GM21528 (cell line): ENCODE results near the gene SLC25A10.
"Not testable (repeated sequence)": the region's sequence is repeated elsewhere in the genome, so short reads cannot be mapped to it uniquely, and the experiment has no call there.

Experiments
- ATAC-seq: cut with Tn5 transposase; IDR thresholded peaks from one replicate; pipeline ENCODE4 v1.9.1; 2021; ENCODE audit warnings: mild to moderate bottlenecking, moderate library complexity; ENCODE audit not compliant: unreplicated experiment, low FRiP score

The SLC25A10 gene

DNA sequence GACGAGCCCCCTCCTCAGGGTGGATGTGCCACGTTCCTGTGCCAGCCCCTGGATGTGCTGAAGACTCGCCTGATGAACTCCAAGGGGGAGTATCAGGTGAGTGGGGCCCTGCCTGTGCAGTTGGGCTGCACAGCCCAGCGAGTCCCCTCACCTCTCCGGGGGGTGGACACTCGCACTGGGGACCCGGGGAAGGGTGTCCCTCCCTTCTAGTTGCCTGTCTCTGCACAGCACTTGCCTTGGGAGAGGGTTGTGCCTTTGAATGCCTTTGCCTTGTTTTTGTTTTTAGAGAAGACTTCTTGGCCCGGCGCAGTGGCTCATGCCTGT, 5.6 kb downstream of the SLC25A10 start:
- ATAC-seq: no peak

DNA sequence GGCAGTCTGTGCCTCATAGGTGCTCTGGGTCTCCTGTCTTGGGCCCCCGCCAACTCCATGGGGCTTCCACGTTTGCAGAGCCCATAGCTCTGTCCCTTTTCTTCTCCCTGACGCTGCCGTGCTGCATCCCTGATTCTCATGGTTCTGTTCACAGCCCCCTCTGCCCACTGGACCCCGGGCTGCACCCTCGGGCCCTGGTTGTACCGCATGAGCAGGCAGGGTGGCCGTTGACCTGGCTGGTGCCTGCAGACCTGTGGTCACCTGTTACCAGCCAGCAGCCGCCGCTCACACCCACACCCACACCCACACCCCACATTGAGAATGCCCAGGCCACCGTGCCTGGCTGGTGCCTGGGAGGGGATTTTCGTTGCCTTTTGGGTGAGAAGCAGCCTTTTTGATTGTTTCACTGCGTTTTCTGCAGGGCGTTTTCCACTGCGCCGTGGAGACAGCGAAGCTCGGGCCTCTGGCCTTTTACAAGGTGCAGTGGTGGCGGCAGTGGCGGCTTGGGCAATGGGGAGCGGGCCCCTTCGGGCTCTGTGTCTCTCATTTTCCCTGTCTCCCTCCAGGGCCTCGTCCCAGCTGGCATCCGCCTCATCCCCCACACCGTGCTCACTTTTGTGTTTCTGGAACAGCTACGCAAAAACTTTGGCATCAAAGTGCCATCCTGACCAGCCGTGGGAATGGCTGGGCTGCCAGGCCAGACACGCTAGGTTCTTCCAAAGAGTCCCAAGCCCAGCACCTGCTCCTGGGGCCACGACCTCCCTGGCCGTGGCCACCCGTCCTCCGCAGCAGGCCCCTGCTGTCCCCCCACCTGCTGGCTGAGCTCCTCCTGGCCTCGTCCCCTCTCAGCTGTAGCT, 7.6 kb downstream of the SLC25A10 start:
- no peak for ATAC-seq

GRCh38 chr17:81720267-81721071, 8.4 kb downstream of the SLC25A10 start:
- no peak for ATAC-seq

GRCh38 chr17:81722184-81723120, 10.4 kb downstream of the SLC25A10 start:
- ATAC-seq: no peak

GRCh38 chr17:81723651-81724209, 11.6 kb downstream of the SLC25A10 start:
- no peak for ATAC-seq

- no peak for ATAC-seq
Measured at GRCh38 chr17:81725439-81725838, 13.4 kb downstream of the SLC25A10 start.

GRCh38 chr17:81726004-81726403, 13.9 kb downstream of the SLC25A10 start:
- ATAC-seq: no peak

DNA sequence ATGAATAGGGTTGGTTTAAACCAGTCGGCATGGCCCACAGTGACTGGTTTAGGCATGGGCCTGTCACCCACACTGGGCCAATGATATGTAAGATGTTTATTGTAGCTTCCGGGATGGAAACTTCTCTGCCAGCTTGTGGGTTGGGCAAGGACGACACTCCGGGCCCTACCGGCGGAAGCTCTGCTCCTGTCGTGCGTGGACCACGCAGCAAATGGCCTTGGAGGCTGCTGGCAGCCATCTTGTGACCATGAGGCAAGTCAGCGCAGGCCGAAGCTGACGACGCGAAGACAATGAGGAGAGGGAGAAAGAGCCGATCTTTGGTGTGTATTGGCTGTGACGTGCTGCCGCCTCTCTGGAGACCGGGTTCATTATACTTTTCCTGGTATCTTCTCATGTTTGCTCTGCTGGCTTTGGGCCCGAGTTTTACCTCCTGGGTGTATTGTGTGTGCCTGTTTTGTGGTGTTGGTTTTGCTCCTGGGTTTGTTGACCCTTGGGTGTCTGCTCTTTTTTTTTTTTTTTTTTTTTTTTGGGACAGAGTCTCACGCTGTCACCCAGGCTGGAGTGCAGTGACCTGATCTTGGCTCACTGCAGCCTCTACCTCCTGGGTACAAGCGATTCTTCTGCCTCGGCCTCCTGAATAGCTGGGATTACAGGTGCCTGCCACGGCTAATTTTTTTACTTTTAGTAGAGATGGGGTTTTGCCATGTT, 15.4 kb downstream of the SLC25A10 start:
- no peak for ATAC-seq

DNA sequence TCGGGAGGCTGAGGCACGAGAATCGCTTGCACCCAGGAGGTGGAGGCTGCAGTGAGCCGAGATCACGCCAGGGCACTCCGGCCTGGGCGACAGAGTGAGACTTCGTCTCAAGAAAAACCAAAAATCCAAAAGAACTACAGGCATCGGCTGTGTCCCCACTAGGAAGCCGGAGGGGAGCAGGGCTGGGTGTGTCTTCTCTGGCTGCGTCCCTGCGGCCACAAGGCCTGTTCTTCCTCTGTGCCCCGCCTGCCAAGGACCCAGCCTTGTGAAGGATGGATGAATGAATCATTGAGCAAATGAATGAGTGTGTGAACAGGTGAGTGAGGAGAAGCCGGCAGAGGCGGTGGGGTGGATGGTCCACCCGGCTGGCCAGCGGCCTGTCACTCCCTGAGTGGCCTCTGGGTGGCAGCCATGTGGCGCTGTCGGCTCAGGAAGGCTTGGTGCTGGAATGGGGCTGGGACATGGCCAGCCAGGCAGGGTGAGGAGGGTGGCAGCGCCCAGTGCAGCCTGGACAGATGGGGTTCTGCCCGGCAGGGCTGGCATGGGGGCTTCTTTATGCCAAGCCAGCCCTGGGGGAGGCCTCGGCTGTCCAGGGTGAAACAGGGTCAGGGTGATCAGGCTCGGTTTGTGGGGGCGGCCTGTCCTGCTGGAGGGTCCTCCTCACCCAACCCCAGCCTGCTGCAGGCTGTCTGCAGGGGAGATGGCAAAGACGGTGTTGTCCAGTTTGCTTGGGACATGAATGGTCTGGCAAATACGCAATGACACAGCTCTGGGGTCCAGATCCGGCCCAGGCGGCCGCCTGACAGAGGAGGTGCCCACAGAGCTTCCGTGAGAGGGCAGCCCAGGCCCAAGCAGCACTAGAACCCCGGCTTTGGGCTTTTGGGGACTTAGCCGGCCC, 21.7 kb downstream of the SLC25A10 start:
- ATAC-seq: no peak

GRCh38 chr17:81734405-81735263, 22.6 kb downstream of the SLC25A10 start:
- no peak for ATAC-seq

DNA sequence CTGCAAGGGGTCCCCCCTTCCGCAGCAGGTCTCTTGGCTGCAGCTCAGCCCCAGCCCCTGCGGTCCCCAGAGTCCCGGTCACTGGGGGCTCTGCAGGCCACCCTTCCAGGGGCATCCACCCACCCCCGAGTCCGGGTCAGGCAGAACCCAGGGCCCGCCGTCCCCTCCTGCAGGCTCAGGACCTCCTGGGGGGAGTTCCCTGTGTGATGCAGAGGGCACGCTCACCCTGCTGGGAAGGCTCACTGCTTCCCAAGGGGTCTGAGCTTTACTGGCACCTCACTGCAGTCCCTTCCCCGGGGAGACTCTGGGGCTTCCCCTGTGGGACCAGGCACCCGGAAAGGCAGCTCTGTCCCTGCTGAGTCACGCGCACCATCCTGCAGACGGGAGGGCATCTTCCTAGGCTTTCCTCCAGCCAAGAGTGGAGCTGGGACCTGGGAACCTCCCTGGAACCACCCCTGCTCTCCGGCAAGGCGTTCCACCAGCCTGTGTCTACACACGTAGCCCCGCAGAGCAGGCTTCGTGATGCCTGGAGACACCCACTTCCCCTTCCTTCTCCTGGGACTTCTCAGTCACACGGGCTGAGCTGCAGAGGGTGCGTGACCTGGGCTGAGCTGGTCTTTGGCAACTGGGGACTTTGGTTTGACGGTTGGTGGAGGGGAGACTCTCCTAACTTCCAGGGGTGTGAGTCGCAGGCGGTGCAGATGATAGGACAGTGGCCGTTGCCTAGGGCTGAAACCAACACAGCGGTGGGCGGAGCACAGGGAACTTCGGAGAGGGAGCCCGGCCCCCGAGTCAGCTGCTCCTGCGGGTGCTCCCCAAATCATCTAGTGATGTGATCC, 23.4 kb downstream of the SLC25A10 start:
- ATAC-seq: no peak

DNA sequence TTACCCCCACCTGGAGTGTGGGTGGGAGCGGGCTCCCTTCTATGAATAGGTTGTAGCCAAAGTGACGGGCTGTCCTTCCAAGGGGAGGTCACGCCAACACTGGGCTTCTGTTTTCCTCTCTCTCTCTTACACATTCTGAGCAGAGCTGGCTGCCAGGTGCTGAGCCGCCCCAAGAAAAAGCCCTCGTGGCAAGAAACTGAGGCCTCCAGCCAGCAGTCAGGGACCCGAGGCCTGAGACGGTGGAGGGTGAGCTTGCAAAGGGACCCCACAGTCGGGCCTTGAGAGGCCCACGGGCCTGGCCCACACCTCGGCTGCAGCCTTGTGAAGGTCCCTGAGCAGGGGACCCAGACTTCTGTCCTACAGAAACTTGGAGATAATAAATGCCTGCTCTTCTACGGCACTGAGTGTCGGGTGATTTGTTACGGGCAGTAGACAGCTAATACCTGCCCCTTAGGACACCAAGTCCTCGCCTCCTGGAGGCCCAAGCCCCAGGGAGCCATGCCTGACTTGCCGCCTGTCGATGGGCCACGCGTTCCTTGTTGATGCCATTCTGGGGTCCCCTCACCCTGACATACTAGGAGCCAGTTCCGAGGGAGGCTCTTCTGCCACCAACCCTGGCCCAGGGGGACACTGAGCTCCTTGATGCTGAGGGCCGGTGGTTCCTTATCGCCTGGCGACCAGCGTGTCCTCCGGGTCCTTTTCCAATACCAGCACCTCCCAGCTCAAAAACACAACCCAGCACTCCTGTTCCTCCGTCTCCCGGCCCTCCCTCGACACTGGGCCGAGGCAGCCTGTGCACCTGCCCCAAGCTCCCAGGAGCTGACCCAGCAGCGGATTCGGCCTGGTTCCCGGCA, 26.1 kb downstream of the SLC25A10 start:
- no peak for ATAC-seq

GRCh38 chr17:81738801-81739393, 26.8 kb downstream of the SLC25A10 start:
- no peak for ATAC-seq

GRCh38 chr17:81739593-81739992, 27.5 kb downstream of the SLC25A10 start:
- ATAC-seq: not testable (repeated sequence)

GRCh38 chr17:81740395-81740961, 28.4 kb downstream of the SLC25A10 start:
- no peak for ATAC-seq
